Transverse colon (tissue), 4 donors: ENCODE data around the gene S100PBP.

Experiments used
- CTCF ChIP-seq, 5 experiments: fragments of 200-600 bp in 3 of 5; fragments of 450-650 bp in 2 of 5; sonication (generic) in 3 of 5; IDR thresholded peaks; 1 replicate in 2 of 5; 2 replicates in 3 of 5; pipeline ENCODE4 v1.5.1; 2016 to 2017; ENCODE audit warnings: antibody characterized with exemption in 5 of 5, inconsistent platforms in 3 of 5, mild to moderate bottlenecking in 2 of 5, moderate library complexity in 1 of 5
- POLR2A ChIP-seq: fragments of 450-650 bp; IDR thresholded peaks from one replicate; pipeline ENCODE4 v1.6.1; 2016; ENCODE audit warnings: antibody characterized with exemption, mild to moderate bottlenecking, moderate library complexity
- POLR2AphosphoS5 ChIP-seq, 3 donors: sonication (generic); formaldehyde crosslinking; IDR thresholded peaks; one replicate each; pipeline ENCODE4 v1.6.1; 2016; ENCODE audit warnings: antibody characterized with exemption in 3 of 3

DNA sequence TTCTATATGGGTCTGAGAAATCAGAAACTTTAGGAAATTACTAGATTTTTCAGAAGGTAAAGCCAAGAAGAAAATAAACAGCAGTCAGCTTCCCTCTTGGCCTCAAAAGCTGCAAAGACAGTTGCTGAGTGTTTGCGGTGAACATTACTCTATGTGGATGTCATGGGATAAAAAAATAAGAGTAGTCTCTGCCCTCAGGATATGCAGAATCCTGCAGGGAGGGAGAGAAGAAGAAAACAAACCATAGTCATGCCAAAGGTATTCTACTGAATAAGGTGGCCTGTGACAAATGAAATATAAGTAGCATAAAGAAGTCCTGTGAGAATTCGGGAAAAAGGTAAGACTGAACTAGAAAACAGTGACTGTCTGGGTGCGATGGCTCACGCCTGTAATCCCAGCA is 19.3 kb upstream of the S100PBP start:
- no peak for TF ChIP-seq CTCF (IDR thresholded peaks at IDR 0.05)
- TF ChIP-seq POLR2A, result no peak
- TF ChIP-seq POLR2AphosphoS5 (IDR thresholded peaks at IDR 0.05), result no peak
